HEK293T (cell line): ENCODE measurements around the gene KRTAP21-1.
"Not testable (repeated sequence)": the region's sequence is repeated elsewhere in the genome, so short reads cannot be mapped to it uniquely, and the experiment has no call there.

Experiments used
- CTCF ChIA-PET: fragments of 350-600 bp; formaldehyde crosslinking; extraction: SDS; loops from one replicate; lab custom pipeline; 2021; ENCODE audit warnings: antibody characterized with exemption, inconsistent platforms; lab: Yijun Ruan, JAX
- POLR2A ChIA-PET: fragments of 350-600 bp; formaldehyde crosslinking; extraction: SDS; loops from one replicate; lab custom pipeline; 2020; ENCODE audit warnings: antibody characterized with exemption, inconsistent platforms; lab: Yijun Ruan, JAX
- DNase-seq: peaks from one replicate; pipeline ENCODE4 v3.0.0; 2012; ENCODE audit warnings: mixed read lengths; ENCODE audit errors: extremely low spot score
- ARNT ChIP-seq: fragments of 450-650 bp; IDR thresholded peaks from 2 replicates; pipeline ENCODE4 v1.6.1; 2017; ENCODE audit warnings: mild to moderate bottlenecking
- BHLHE40 ChIP-seq: fragments of 450-650 bp; IDR thresholded peaks from 2 replicates; pipeline ENCODE4 v1.6.1; 2016; ENCODE audit warnings: mild to moderate bottlenecking, moderate library complexity, borderline replicate concordance
- CTBP1 ChIP-seq: fragments of 450-650 bp; IDR thresholded peaks from 2 replicates; pipeline ENCODE4 v1.6.1; 2016; ENCODE audit warnings: borderline replicate concordance
- ELF4 ChIP-seq: fragments of 450-650 bp; IDR thresholded peaks from 2 replicates; pipeline ENCODE4 v1.6.1; 2017; ENCODE audit warnings: antibody characterized with exemption
- FOXA1 ChIP-seq: fragments of 450-650 bp; IDR thresholded peaks from 2 replicates; pipeline ENCODE4 v1.6.1; 2016; ENCODE audit warnings: mild to moderate bottlenecking
- FOXK2 ChIP-seq: fragments of 450-650 bp; IDR thresholded peaks from 2 replicates; pipeline ENCODE4 v1.6.1; 2016; ENCODE audit warnings: mild to moderate bottlenecking
- FOXM1 ChIP-seq: fragments of 450-650 bp; IDR thresholded peaks from 2 replicates; pipeline ENCODE4 v1.6.1; 2017; ENCODE audit warnings: mild to moderate bottlenecking, borderline replicate concordance
- HDGF ChIP-seq: fragments of 450-650 bp; IDR thresholded peaks from 2 replicates; pipeline ENCODE4 v1.6.1; 2017; ENCODE audit warnings: antibody characterized with exemption, borderline replicate concordance
- L3MBTL2 ChIP-seq: fragments of 450-650 bp; conservative IDR thresholded peaks from 2 replicates; pipeline ENCODE4 v1.6.1; 2016; ENCODE audit warnings: mild to moderate bottlenecking
- LEF1 ChIP-seq: fragments of 450-650 bp; IDR thresholded peaks from 2 replicates; pipeline ENCODE4 v1.6.1; 2017; ENCODE audit warnings: mild to moderate bottlenecking, borderline replicate concordance
- NFRKB ChIP-seq: fragments of 450-650 bp; IDR thresholded peaks from 2 replicates; pipeline ENCODE4 v1.6.1; 2016; ENCODE audit warnings: mild to moderate bottlenecking, moderate library complexity
- PKNOX1 ChIP-seq: fragments of 450-650 bp; IDR thresholded peaks from 2 replicates; pipeline ENCODE4 v1.6.1; 2016
- SP1 ChIP-seq: fragments of 450-650 bp; IDR thresholded peaks from 2 replicates; pipeline ENCODE4 v1.6.1; 2017
- SUZ12 ChIP-seq: fragments of 450-650 bp; IDR thresholded peaks from 2 replicates; pipeline ENCODE4 v1.6.1; 2016; ENCODE audit warnings: mild to moderate bottlenecking
- TARDBP ChIP-seq: fragments of 450-650 bp; IDR thresholded peaks from 2 replicates; pipeline ENCODE4 v1.6.1; 2016
- ZNF384 ChIP-seq: fragments of 450-650 bp; IDR thresholded peaks from 2 replicates; pipeline ENCODE4 v1.6.1; 2016

KRTAP21-1 gene

GRCh38 chr21:30755328-30755727, at the start of gene KRTAP21-1:
Gene KRTAP21-1, minus strand, starts transcription at chr21:30755428. Its CDS starts 50 bp downstream, at chr21:30755378.
- DNase-seq, POLR2A ChIA-PET, CTCF ChIA-PET: not testable (repeated sequence)

- ChIA-PET CTCF (interaction anchor here (0.5 kb wide), 1 partner anchor 273 kb away, joined by 4 read pairs; no protein-coding TSS in a partner anchor), POLR2A (no interaction called here)
- DNase-seq: no peak
- TF ChIP-seq PKNOX1 (no peak), CTBP1 (no peak), ELF4 (no peak), FOXA1 (no peak), ARNT (no peak), SP1 (no peak), TARDBP (no peak), LEF1 (no peak), FOXM1 (no peak), SUZ12 (no peak), FOXK2 (no peak), L3MBTL2 (no peak), NFRKB (no peak), BHLHE40 (no peak), HDGF (no peak), ZNF384 (no peak)
These were observed 45.4 kb upstream of the KRTAP21-1 start for GRCh38 chr21:30800605-30801004.

- TF ChIP-seq ARNT (no peak), SUZ12 (no peak), FOXA1 (no peak), CTBP1 (no peak), TARDBP (no peak), PKNOX1 (no peak), NFRKB (no peak), FOXM1 (no peak), L3MBTL2 (no peak), FOXK2 (no peak)
- CTCF ChIA-PET: no interaction called here
- DNase-seq: no peak
- POLR2A ChIA-PET: no interaction called here
These were observed 38.5 kb upstream of the KRTAP21-1 start for GRCh38 chr21:30793581-30794314.

GRCh38 chr21:30779249-30779648, 24.0 kb upstream of the KRTAP21-1 start:
- ChIA-PET POLR2A (no interaction called here), CTCF (interaction anchor here (0.6 kb wide), 1 partner anchor 19 kb away, joined by 4 read pairs; no protein-coding TSS in a partner anchor)
- TF ChIP-seq FOXM1: no peak
- no peak for TF ChIP-seq SP1
- TF ChIP-seq ELF4: no peak
- no peak for TF ChIP-seq L3MBTL2
- TF ChIP-seq BHLHE40: no peak
- TF ChIP-seq PKNOX1: no peak
- TF ChIP-seq ARNT: no peak
- no peak for TF ChIP-seq SUZ12
- no peak for TF ChIP-seq HDGF
- TF ChIP-seq CTBP1: no peak
- no peak for TF ChIP-seq TARDBP
- no peak for TF ChIP-seq NFRKB
- no peak for TF ChIP-seq FOXA1
- no peak for TF ChIP-seq ZNF384
- no peak for TF ChIP-seq LEF1
- no peak for TF ChIP-seq FOXK2
- no peak for DNase-seq

- DNase-seq: no peak
- POLR2A ChIA-PET: no interaction called here
- no peak for TF ChIP-seq FOXA1
- TF ChIP-seq PKNOX1: no peak
- no peak for TF ChIP-seq BHLHE40
- CTCF ChIA-PET: no interaction called here
These were observed 14.7 kb upstream of the KRTAP21-1 start for GRCh38 chr21:30769724-30770431.

DNA sequence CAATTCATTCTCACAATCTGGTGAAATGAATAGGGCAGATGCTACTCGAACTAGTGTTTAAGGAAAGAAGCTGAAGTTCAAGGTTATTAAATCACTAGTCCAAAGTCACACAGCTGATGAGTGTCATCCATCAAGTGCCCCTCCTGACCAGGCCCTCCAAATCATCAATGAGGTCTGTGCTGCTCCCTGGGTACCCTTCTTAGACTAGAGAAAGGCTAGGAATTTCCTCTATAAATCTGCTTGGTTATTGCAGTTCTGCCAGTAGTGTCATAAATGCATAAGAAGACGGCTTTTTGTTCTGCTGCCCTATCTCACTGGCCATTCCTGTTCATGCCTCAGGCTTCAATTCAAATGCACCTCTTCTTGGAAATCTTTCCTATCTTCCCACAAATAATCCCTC, 5.5 kb upstream of the KRTAP21-1 start:
- DNase-seq: no peak
- CTCF ChIA-PET: interaction anchor here (0.6 kb wide), 1 partner anchor 18 kb away, joined by 4 read pairs; no protein-coding TSS in a partner anchor
- POLR2A ChIA-PET: no interaction called here
- no peak for TF ChIP-seq ZNF384
- TF ChIP-seq CTBP1: no peak
- no peak for TF ChIP-seq FOXA1
- TF ChIP-seq BHLHE40: no peak
- no peak for TF ChIP-seq SP1
- no peak for TF ChIP-seq HDGF
- no peak for TF ChIP-seq FOXM1
- no peak for TF ChIP-seq SUZ12
- no peak for TF ChIP-seq ELF4
- TF ChIP-seq PKNOX1: no peak
- no peak for TF ChIP-seq L3MBTL2
- no peak for TF ChIP-seq NFRKB
- no peak for TF ChIP-seq FOXK2
